Measurements from ENCODE around the gene DPCD. TPM values are rescaled to one million over a fixed set of nuclear protein-coding genes. Genes with fewer than 3 reads are reported as not detected.

DPCD gene
- total RNA-seq, 1 experiment from 2014 or later = 22.1 TPM

GRCh38 chr10:101567165-101568006 is 20.7 kb upstream of the DPCD start:
- DNase-seq (ENCODE audit: low spot score) = no peak

GRCh38 chr10:101568054-101568745 is 19.9 kb upstream of the DPCD start:
- no peak for DNase-seq (ENCODE audit: low spot score)

GRCh38 chr10:101569323-101569621 is 18.8 kb upstream of the DPCD start:
- no peak for DNase-seq (ENCODE audit: low spot score)

- peak; percentile 70 for DNase-seq (ENCODE audit: low spot score)
Observed at GRCh38 chr10:101569622-101570427, 18.3 kb upstream of the DPCD start.

GRCh38 chr10:101570428-101571270 is 17.5 kb upstream of the DPCD start:
- DNase-seq (ENCODE audit: low spot score) = no peak

- no peak for DNase-seq (ENCODE audit: low spot score)
Observed at GRCh38 chr10:101571271-101571925, 16.7 kb upstream of the DPCD start.

GRCh38 chr10:101572126-101572525 is 16.0 kb upstream of the DPCD start:
- DNase-seq (ENCODE audit: low spot score) = no peak

- no peak for DNase-seq (ENCODE audit: low spot score)
Observed at GRCh38 chr10:101572785-101573184, 15.3 kb upstream of the DPCD start.

GRCh38 chr10:101573885-101574753 is 14.0 kb upstream of the DPCD start:
- no peak for DNase-seq (ENCODE audit: low spot score)

GRCh38 chr10:101575091-101575490 is 13.0 kb upstream of the DPCD start:
- DNase-seq (ENCODE audit: low spot score) = no peak

GRCh38 chr10:101575580-101576210 is 12.4 kb upstream of the DPCD start:
- no peak for DNase-seq (ENCODE audit: low spot score)

GRCh38 chr10:101576211-101576863 is 11.8 kb upstream of the DPCD start:
- DNase-seq (ENCODE audit: low spot score) = no peak

GRCh38 chr10:101577121-101577871 is 10.8 kb upstream of the DPCD start:
- DNase-seq (ENCODE audit: low spot score) = no peak

GRCh38 chr10:101578192-101578591 is 9.9 kb upstream of the DPCD start:
- no peak for DNase-seq (ENCODE audit: low spot score)

GRCh38 chr10:101578803-101579515 is 9.2 kb upstream of the DPCD start:
- DNase-seq (ENCODE audit: low spot score) = no peak

- DNase-seq (ENCODE audit: low spot score) = no peak
Observed at GRCh38 chr10:101579516-101579870, 8.6 kb upstream of the DPCD start.

Data from HT-29 (cell line).